Hepatocyte (in vitro differentiated cells): Measurements from ENCODE around the gene MGST3.

Experiments used
- CTCF ChIP-seq: fragments of 200-600 bp; sonication (generic); IDR thresholded peaks from 2 replicates; pipeline ENCODE4 v1.5.1; 2016; ENCODE audit warnings: antibody characterized with exemption, mild to moderate bottlenecking; ENCODE audit not compliant: poor library complexity
- EZH2 ChIP-seq: fragments of 200-600 bp; sonication (generic); IDR thresholded peaks from 2 replicates; pipeline ENCODE4 v1.6.1; 2016; ENCODE audit warnings: antibody characterized with exemption, mild to moderate bottlenecking, borderline replicate concordance
- EZH2phosphoT487 ChIP-seq: fragments of 200-600 bp; sonication (generic); IDR thresholded peaks from one replicate; pipeline ENCODE4 v1.6.1; 2018; ENCODE audit warnings: antibody characterized with exemption, mild to moderate bottlenecking, low read depth, moderate library complexity; ENCODE audit not compliant: unreplicated experiment, severe bottlenecking

- TF ChIP-seq CTCF (no peak), EZH2phosphoT487 (no peak), EZH2 (no peak)
Measured at GRCh38 chr1:165635329-165635728, 4.3 kb downstream of the MGST3 start.
